ENCODE results near the gene MYO15B. TPM values are rescaled to one million over a fixed set of nuclear protein-coding genes. Genes with fewer than 3 reads are reported as not detected.

MYO15B gene
- total RNA-seq, 2 experiments from 2014 or later = 8.9 to 19.2 TPM

DNA sequence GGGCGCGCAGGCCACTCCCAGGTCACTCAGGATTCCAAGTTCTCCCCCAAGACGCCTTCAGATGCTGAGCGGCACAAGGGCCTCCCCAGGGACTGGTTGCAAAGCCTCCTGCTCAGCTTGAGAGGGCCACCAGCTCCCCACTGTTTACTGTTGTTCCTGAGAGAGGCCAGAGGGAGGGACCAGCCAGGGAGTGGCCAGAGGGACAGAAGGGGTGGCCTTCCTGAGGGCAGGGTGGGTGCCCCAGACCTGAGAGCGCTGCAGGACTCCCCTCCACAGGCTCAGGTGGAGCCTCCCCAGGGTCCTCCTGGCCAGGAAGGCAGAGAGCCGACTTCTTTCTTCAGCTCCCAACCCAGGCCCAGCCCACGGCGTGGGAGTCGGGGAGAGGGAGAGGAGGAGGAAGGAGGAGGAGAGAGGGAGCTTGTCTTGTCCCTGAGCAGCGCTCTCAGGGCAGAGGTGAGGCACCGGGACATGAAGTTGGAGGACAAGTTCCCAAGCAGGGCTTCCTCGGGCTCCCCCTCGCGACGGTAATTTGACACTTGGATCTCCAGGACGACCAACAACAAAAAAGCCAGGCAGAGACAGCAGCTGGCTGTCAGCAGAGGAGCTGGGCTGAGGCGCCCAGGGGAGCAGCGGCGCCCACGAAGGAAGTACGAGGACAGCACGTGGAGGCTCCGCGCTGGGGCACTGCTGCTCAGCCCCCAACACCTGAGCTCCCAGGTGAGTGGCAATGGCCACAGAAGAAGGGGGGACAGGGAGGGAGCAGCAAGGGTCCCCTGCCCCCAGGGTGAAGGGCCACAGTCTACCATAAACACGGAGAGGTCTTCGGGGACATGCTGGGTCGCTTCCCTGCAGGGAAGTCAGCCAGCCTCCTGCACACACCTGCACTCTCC lies 46.1 kb downstream of the MYO15B start:
- Histone ChIP-seq H3K9me3 (ENCODE audit: low read length) (no peaks in the 10 kb centered on the region), H3K4me3 (ENCODE audit: low read depth, low read length, poor library complexity, severe bottlenecking) (no peak overlapping the region), H3K36me3 (ENCODE audit: insufficient read depth, low read length) (peaks cover 19% of the 10 kb centered on the region; the same call in 1 of the 2 replicates), H4K20me1 (ENCODE audit: insufficient read depth, low read length) (no peaks in the 10 kb centered on the region), H3K4me2 (ENCODE audit: low read length) (peak overlapping the region; percentile 48), H3K27ac (ENCODE audit: low read depth, low read length, poor library complexity, severe bottlenecking) (peak overlapping the region; percentile 23), H2AFZ (ENCODE audit: low read length) (no peak overlapping the region), H3K79me2 (ENCODE audit: insufficient read depth, low read depth, low read length) (no peaks in the 10 kb centered on the region), H3K9me2 (ENCODE audit: insufficient read depth, low read length) (no peaks in the 10 kb centered on the region), H3K4me1 (ENCODE audit: insufficient read depth, low read length, poor library complexity, severe bottlenecking) (peaks cover 22% of the 10 kb centered on the region)
- BruUV-seq (replicated peaks) = no TSS peak
- ChIA-PET POLR2A (interaction anchor here (0.5 to 2.0 kb wide), 8 partner anchors 22 to 623 kb away, joined by 3 to 7 read pairs (median 4); a partner anchor contains a TSS), CTCF (ENCODE audit: unreplicated experiment) (interaction anchor here (0.5 to 2.4 kb wide), 17 partner anchors 8 to 365 kb away, joined by 3 to 35 read pairs (median 4); partner anchors contain the start of gene ITGB4)
- TF ChIP-seq, protein P1, sequence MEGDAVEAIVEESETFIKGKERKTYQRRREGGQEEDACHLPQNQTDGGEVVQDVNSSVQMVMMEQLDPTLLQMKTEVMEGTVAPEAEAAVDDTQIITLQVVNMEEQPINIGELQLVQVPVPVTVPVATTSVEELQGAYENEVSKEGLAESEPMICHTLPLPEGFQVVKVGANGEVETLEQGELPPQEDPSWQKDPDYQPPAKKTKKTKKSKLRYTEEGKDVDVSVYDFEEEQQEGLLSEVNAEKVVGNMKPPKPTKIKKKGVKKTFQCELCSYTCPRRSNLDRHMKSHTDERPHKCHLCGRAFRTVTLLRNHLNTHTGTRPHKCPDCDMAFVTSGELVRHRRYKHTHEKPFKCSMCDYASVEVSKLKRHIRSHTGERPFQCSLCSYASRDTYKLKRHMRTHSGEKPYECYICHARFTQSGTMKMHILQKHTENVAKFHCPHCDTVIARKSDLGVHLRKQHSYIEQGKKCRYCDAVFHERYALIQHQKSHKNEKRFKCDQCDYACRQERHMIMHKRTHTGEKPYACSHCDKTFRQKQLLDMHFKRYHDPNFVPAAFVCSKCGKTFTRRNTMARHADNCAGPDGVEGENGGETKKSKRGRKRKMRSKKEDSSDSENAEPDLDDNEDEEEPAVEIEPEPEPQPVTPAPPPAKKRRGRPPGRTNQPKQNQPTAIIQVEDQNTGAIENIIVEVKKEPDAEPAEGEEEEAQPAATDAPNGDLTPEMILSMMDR (conservative IDR thresholded peaks at IDR 0.05; ENCODE audit: low read length) = peak; percentile 82
- TF ChIP-seq EZH2phosphoT487 (IDR thresholded peaks at IDR 0.05; ENCODE audit: borderline replicate concordance, low read depth, low read length) = no peak
- DNase-seq (ENCODE audit: low spot score) = peak; percentile 88
- intact Hi-C loops (cut with micrococcal nuclease; ENCODE audit: unreplicated experiment) = loop anchor here (1.0 to 5.0 kb wide), 4 partner anchors 20 to 114 kb away; partner anchors contain the start of genes RECQL5 and SAP30BP

DNA sequence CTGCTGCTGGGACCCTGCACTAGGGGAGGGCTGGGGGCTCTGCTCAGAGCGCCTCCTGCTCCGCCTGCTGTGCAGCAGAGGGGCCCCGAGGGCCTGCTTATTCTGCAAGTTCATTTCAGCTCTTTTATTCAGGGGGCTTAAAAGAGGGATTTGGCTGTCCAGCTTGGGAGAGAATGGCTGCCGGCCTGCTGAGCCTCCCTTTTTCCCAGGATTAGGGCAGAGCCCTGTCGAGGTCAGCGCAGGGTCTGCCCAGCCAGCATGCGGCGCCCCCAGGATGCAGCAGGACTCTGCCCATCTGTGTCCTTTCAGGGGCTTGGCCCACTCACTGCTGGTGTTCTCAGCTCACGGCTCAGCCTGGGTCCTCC lies 46.8 kb downstream of the MYO15B start:
- POLR2A ChIA-PET = interaction anchor here (0.6 to 2.0 kb wide), 3 partner anchors 114 to 624 kb away, joined by 4 to 7 read pairs (median 5); no protein-coding TSS in a partner anchor
- H3K4me2 ChIP-seq (ENCODE audit: low read length) = no peak overlapping the region

More for the DNA sequence above, 46.8 kb downstream of the MYO15B start:
- H4K20me1 ChIP-seq (ENCODE audit: insufficient read depth, low read length) = no peaks in the 10 kb centered on the region
- CTCF ChIA-PET (ENCODE audit: unreplicated experiment) = interaction anchor here (0.5 to 2.4 kb wide), 7 partner anchors 19 to 161 kb away, joined by 3 to 35 read pairs (median 3); no protein-coding TSS in a partner anchor
- DNase-seq (ENCODE audit: low spot score) = no peak
- no peaks in the 10 kb centered on the region for H3K79me2 ChIP-seq (ENCODE audit: insufficient read depth, low read depth, low read length)
- intact Hi-C loops (cut with micrococcal nuclease; ENCODE audit: unreplicated experiment) = loop anchor here (5.0 kb wide), 1 partner anchor 33 kb away; the partner anchor contains the start of genes RECQL5 and SAP30BP
- H3K4me1 ChIP-seq (ENCODE audit: insufficient read depth, low read length, poor library complexity, severe bottlenecking) = peaks cover 22% of the 10 kb centered on the region
- no TSS peak for BruUV-seq (replicated peaks)
- H3K27ac ChIP-seq (ENCODE audit: low read depth, low read length, poor library complexity, severe bottlenecking) = no peak overlapping the region
- H3K9me2 ChIP-seq (ENCODE audit: insufficient read depth, low read length) = no peaks in the 10 kb centered on the region
- no peak overlapping the region for H3K4me3 ChIP-seq (ENCODE audit: low read depth, low read length, poor library complexity, severe bottlenecking)
- TF ChIP-seq EZH2phosphoT487 (IDR thresholded peaks at IDR 0.05; ENCODE audit: borderline replicate concordance, low read depth, low read length) = no peak
- TF ChIP-seq, protein P1 (conservative IDR thresholded peaks at IDR 0.05; ENCODE audit: low read length) = no peak
- H2AFZ ChIP-seq (ENCODE audit: low read length) = no peak overlapping the region
- H3K36me3 ChIP-seq (ENCODE audit: insufficient read depth, low read length) = peaks cover 15% of the 10 kb centered on the region; the same call in 1 of the 2 replicates
- H3K9me3 ChIP-seq (ENCODE audit: low read length) = no peaks in the 10 kb centered on the region

All from OCI-LY7 (cell line).